Globus pallidus (tissue), 1 donor: ENCODE data around the gene PDK2.

Experiments
- DNase-seq: peaks from one replicate; pipeline ENCODE4 v3.0.0-alpha.2; 2015; ENCODE audit warnings: low spot score

The PDK2 gene

GRCh38 chr17:50117202-50118051 lies 22.3 kb downstream of the PDK2 start:
- DNase-seq, result no peak

GRCh38 chr17:50118076-50118827 lies 23.1 kb downstream of the PDK2 start:
- DNase-seq, result no peak

- DNase-seq, result no peak
These were observed 23.7 kb downstream of the PDK2 start for GRCh38 chr17:50118828-50119218.

GRCh38 chr17:50120475-50121253 lies 25.5 kb downstream of the PDK2 start:
- no peak for DNase-seq

GRCh38 chr17:50122945-50123344 lies 27.8 kb downstream of the PDK2 start:
- DNase-seq, result no peak

- DNase-seq, result no peak
These were observed 28.6 kb downstream of the PDK2 start for GRCh38 chr17:50123649-50124349.

GRCh38 chr17:50125420-50125997 lies 30.4 kb downstream of the PDK2 start:
- DNase-seq, result no peak

- DNase-seq, result no peak
These were observed 32.7 kb downstream of the PDK2 start for GRCh38 chr17:50127697-50128361.

- DNase-seq, result no peak
These were observed 33.5 kb downstream of the PDK2 start for GRCh38 chr17:50128441-50129352.

GRCh38 chr17:50129353-50129727 lies 34.2 kb downstream of the PDK2 start:
- DNase-seq, result no peak

- no peak for DNase-seq
These were observed 34.8 kb downstream of the PDK2 start, which contains the start of gene SAMD14 for GRCh38 chr17:50129728-50130558. Gene SAMD14 (minus strand): TSS chr17:50130160. CDS start chr17:50124959, 5,201 bp downstream.

GRCh38 chr17:50130559-50131305 lies 35.6 kb downstream of the PDK2 start:
- DNase-seq, result no peak

GRCh38 chr17:50132104-50132794 lies 37.1 kb downstream of the PDK2 start:
- no peak for DNase-seq

GRCh38 chr17:50133028-50133768 lies 38.0 kb downstream of the PDK2 start:
- DNase-seq, result no peak

GRCh38 chr17:50133769-50134099 lies 38.6 kb downstream of the PDK2 start:
- no peak for DNase-seq

- no peak for DNase-seq
These were observed 39.3 kb downstream of the PDK2 start for GRCh38 chr17:50134206-50135110.
